Measurements from ENCODE around the gene LMTK2.

Gene LMTK2

GRCh38 chr7:98106647-98107312 lies at the start of gene LMTK2:
Gene LMTK2 (plus strand): TSS chr7:98106862. CDS start chr7:98107178, 316 bp downstream.
- peak; percentile 76 for DNase-seq

- DNase-seq, result no peak
Observed at GRCh38 chr7:98057157-98057556, 49.5 kb upstream of the LMTK2 start.

GRCh38 chr7:98058186-98058585 lies 48.5 kb upstream of the LMTK2 start:
- DNase-seq, result no peak

GRCh38 chr7:98064233-98064632 lies 42.4 kb upstream of the LMTK2 start:
- no peak for DNase-seq

GRCh38 chr7:98066208-98066607 lies 40.5 kb upstream of the LMTK2 start:
- no peak for DNase-seq

- DNase-seq, result no peak
Observed at GRCh38 chr7:98066934-98067507, 39.6 kb upstream of the LMTK2 start.

GRCh38 chr7:98073047-98073446 lies 33.6 kb upstream of the LMTK2 start:
- no peak for DNase-seq

- no peak for DNase-seq
Observed at GRCh38 chr7:98075801-98076200, 30.9 kb upstream of the LMTK2 start.

GRCh38 chr7:98077762-98078161 lies 28.9 kb upstream of the LMTK2 start:
- DNase-seq, result no peak

- no peak for DNase-seq
Observed at GRCh38 chr7:98078197-98078870, 28.3 kb upstream of the LMTK2 start.

- no peak for DNase-seq
Observed at GRCh38 chr7:98079891-98080648, 26.6 kb upstream of the LMTK2 start.

GRCh38 chr7:98081319-98081718 lies 25.3 kb upstream of the LMTK2 start:
- no peak for DNase-seq

GRCh38 chr7:98084631-98085030 lies 22.0 kb upstream of the LMTK2 start:
- no peak for DNase-seq

- no peak for DNase-seq
Observed at GRCh38 chr7:98085674-98086073, 21.0 kb upstream of the LMTK2 start.

GRCh38 chr7:98086281-98086718 lies 20.4 kb upstream of the LMTK2 start:
- DNase-seq, result no peak

- DNase-seq, result no peak
Observed at GRCh38 chr7:98088109-98088508, 18.6 kb upstream of the LMTK2 start.

GRCh38 chr7:98090116-98090515 lies 16.5 kb upstream of the LMTK2 start:
- no peak for DNase-seq

GRCh38 chr7:98091061-98091460 lies 15.6 kb upstream of the LMTK2 start:
- DNase-seq, result no peak

GRCh38 chr7:98091523-98091922 lies 15.1 kb upstream of the LMTK2 start:
- no peak for DNase-seq

- no peak for DNase-seq
Observed at GRCh38 chr7:98097042-98097645, 9.5 kb upstream of the LMTK2 start.

GRCh38 chr7:98100088-98100487 lies 6.6 kb upstream of the LMTK2 start:
- DNase-seq, result no peak

GRCh38 chr7:98102170-98102569 lies 4.5 kb upstream of the LMTK2 start:
- DNase-seq, result no peak

GRCh38 chr7:98105942-98106544 lies 619 bp upstream of the LMTK2 start:
- DNase-seq, result no peak

Measured in GOT3 (cell line).